Testis (tissue), 2 donors: ENCODE data around the gene HMCN1.

Source experiments
- CTCF ChIP-seq, 3 experiments: fragments of 450-650 bp in 2 of 3; fragments of 200-600 bp in 1 of 3; sonication (generic) in 1 of 3; IDR thresholded peaks; one replicate each; pipeline ENCODE4 v1.5.1; 2016 to 2019; ENCODE audit warnings: antibody characterized with exemption in 3 of 3, mild to moderate bottlenecking in 2 of 3, moderate library complexity in 1 of 3
- POLR2A ChIP-seq: fragments of 450-650 bp; IDR thresholded peaks from one replicate; pipeline ENCODE4 v1.6.1; 2017; ENCODE audit warnings: antibody characterized with exemption, mild to moderate bottlenecking, moderate library complexity

DNA sequence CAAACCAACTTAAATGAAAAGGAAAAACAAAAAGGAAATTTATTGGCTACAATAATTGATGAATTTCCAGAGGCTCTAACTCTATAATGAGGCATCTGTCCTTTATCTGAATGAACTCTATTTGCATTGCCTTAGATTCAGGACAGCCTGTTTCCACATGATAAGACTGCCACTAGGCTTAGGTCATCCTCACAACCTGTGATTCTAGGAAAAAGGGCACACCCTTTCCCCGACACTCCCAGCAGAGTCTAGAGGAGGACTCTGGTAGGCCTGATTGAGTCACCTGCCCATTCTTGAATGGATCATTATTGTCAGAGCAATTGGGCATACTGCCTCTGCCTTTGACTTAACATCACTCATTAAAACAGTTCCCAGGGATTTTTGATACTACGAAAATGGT lies 378.1 kb downstream of the HMCN1 start:
- TF ChIP-seq CTCF (IDR thresholded peaks at IDR 0.05) (no peak), POLR2A (no peak)
